Testis (tissue), 2 donors: ENCODE data around the gene SHC4.

Source experiments
- POLR2A ChIP-seq: fragments of 450-650 bp; IDR thresholded peaks from one replicate; pipeline ENCODE4 v1.6.1; 2017; ENCODE audit warnings: antibody characterized with exemption, mild to moderate bottlenecking, moderate library complexity
- TF ChIP-seq, protein P1 (sequence below), 3 experiments: fragments of 450-650 bp in 2 of 3; fragments of 200-600 bp in 1 of 3; sonication (generic) in 1 of 3; IDR thresholded peaks; one replicate each; pipeline ENCODE4 v1.5.1; 2016 to 2019; ENCODE audit warnings: antibody characterized with exemption in 3 of 3, mild to moderate bottlenecking in 2 of 3, moderate library complexity in 1 of 3

DNA sequence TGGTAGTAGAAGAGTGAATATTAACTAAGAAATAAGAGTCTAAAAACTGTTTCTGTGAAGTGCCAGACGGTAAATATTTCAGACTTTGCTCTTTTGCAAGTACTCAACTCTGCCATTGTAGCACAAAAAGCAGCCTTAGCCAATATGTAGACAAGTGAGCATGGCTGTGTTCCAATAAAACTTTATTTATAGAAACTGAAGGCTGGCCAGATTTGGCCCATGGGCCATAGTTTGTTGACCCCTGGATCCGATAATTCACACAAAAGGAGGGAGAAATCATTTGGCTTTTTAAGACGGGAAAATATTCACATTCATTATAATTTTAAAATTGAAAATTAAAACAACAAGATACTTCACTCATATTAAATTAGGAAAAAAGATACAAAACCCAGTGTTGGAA is 70.4 kb downstream of the SHC4 start:
- TF ChIP-seq POLR2A = no peak
- TF ChIP-seq, protein P1, sequence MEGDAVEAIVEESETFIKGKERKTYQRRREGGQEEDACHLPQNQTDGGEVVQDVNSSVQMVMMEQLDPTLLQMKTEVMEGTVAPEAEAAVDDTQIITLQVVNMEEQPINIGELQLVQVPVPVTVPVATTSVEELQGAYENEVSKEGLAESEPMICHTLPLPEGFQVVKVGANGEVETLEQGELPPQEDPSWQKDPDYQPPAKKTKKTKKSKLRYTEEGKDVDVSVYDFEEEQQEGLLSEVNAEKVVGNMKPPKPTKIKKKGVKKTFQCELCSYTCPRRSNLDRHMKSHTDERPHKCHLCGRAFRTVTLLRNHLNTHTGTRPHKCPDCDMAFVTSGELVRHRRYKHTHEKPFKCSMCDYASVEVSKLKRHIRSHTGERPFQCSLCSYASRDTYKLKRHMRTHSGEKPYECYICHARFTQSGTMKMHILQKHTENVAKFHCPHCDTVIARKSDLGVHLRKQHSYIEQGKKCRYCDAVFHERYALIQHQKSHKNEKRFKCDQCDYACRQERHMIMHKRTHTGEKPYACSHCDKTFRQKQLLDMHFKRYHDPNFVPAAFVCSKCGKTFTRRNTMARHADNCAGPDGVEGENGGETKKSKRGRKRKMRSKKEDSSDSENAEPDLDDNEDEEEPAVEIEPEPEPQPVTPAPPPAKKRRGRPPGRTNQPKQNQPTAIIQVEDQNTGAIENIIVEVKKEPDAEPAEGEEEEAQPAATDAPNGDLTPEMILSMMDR (IDR thresholded peaks at IDR 0.05) = no peak
